ENCODE measurements around the gene TUFM. TPM values are rescaled to one million over a fixed set of nuclear protein-coding genes. Genes with fewer than 3 reads are reported as not detected.

TUFM gene
- total and polyA plus RNA-seq, 2 of the 8 experiments (the other 6 are each of a cell fraction or from before 2014, with no cell fraction given) = 216 to 249 TPM

DNA sequence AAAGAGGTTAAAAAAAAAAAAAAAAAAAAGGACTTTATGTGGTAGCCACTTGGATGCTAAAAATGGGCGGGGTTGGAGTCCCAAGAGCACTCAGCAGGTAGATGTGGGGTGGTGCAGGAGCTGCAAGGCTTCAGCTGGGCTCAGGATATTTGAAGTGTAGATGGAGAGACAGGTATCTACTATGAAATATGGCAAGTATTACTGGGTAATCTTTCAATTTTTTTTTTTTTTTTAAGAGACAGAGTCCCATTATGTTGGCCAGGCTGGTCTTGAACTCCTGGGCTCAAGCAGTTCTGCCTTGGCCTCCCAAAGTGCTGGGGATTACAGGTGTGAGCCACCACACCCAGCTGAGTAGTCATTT, 7.6 kb downstream of the TUFM start:
- no peak overlapping the region for H3K4me2 ChIP-seq (ENCODE audit: insufficient read depth in 1 of 2, low read depth in 2 of 2, low read length in 2 of 2)
- no peak overlapping the region for H3K56ac ChIP-seq (replicated peaks; ENCODE audit: insufficient read length, low read depth, low read length)
- no peak overlapping the region for H3K14ac ChIP-seq (ENCODE audit: insufficient read length)
- H3K18ac ChIP-seq (ENCODE audit: extremely low read depth, low read length) = no peak overlapping the region
- POLR2A ChIA-PET (ENCODE audit: partially characterized antibody) = interaction anchor here (0.7 to 23.4 kb wide), 8 partner anchors 2 to 111 kb away, joined by 3 to 756 read pairs (median 10); partner anchors contain the start of genes ATP2A1, ATXN2L, SH2B1 and TUFM
- no peak overlapping the region for H4K5ac ChIP-seq (ENCODE audit: insufficient read length, low read depth, low read length)
- no peak for FAIRE-seq
- no peaks in the 10 kb centered on the region for H3K79me2 ChIP-seq (ENCODE audit: control insufficient read depth in 1 of 2, insufficient read depth in 2 of 2, low read length in 2 of 2)
- TF ChIP-seq SIRT6 (IDR thresholded peaks at IDR 0.05; ENCODE audit: low read length) = no peak
- TF ChIP-seq TAF1 (IDR thresholded peaks at IDR 0.05; ENCODE audit: low read depth, low read length) = no peak
- no peak for TF ChIP-seq SP1 (IDR thresholded peaks at IDR 0.05; ENCODE audit: low read depth, low read length)
- TF ChIP-seq ZNF274 (IDR thresholded peaks at IDR 0.05; ENCODE audit: borderline replicate concordance, extremely low read depth, low read length) = no peak
- H2BK5ac ChIP-seq (ENCODE audit: low read depth, low read length) = no peak overlapping the region
- H3K79me1 ChIP-seq (ENCODE audit: low read depth, low read length) = 0 out of 2 replicates have a peak, but pooled peaks cover 2% of the 10 kb centered on the region
- no peaks in the 10 kb centered on the region; the same call in 1 of the 2 replicates for H3K23me2 ChIP-seq (ENCODE audit: low read depth, low read length)
- CTCF ChIA-PET (ENCODE audit: partially characterized antibody) = interaction anchor here (4.5 kb wide), 1 partner anchor 7 kb away, joined by 26 read pairs; the partner anchor contains the start of gene TUFM
- no peaks in the 10 kb centered on the region for H3K27me3 ChIP-seq (replicated peaks in 1 of 4; ENCODE audit: control insufficient read depth in 3 of 4, extremely low read depth in 1 of 4, insufficient read depth in 3 of 4, low read length in 3 of 4)
- H2AFZ ChIP-seq (ENCODE audit: low read length) = no peak overlapping the region
- no peak overlapping the region for H2BK120ac ChIP-seq (replicated peaks; ENCODE audit: low read depth, low read length)
- H3K4me1 ChIP-seq (replicated peaks in 1 of 4; ENCODE audit: control insufficient read depth in 3 of 4, insufficient read depth in 4 of 4, low read length in 3 of 4) = no peaks in the 10 kb centered on the region
- no peak overlapping the region for H2BK15ac ChIP-seq (ENCODE audit: low read length)
- H2AK5ac ChIP-seq (ENCODE audit: low read depth, low read length) = no peak overlapping the region
- no peak overlapping the region for H3K4me3 ChIP-seq (ENCODE audit: extremely low read depth in 1 of 4, insufficient read depth in 2 of 4, low read depth in 3 of 4, low read length in 4 of 4)
- H4K20me1 ChIP-seq (replicated peaks in 1 of 2; ENCODE audit: control insufficient read depth in 1 of 2, insufficient read depth in 2 of 2, low read length in 2 of 2) = peaks cover 2 to 20% of the 10 kb centered on the region in 2 experiments
- no peak overlapping the region for H3K27ac ChIP-seq (ENCODE audit: low read depth, low read length)
- no peak overlapping the region for H2BK20ac ChIP-seq (ENCODE audit: low read length)
- H3K9me3 ChIP-seq (ENCODE audit: insufficient read depth in 2 of 2, low read depth in 1 of 2, low read length in 1 of 2) = no peaks in the 10 kb centered on the region
- H3K23ac ChIP-seq (ENCODE audit: insufficient read length) = no peak overlapping the region
- WGBS, 2 experiments (ENCODE audit: extremely low coverage in 1 of 2, insufficient coverage in 1 of 2, insufficient read length in 1 of 2, insufficient replicate concordance in 2 of 2, low coverage in 1 of 2, low lambda C conversion rate in 2 of 2, missing lambda C conversion rate in 1 of 2) = 100% methylated on average over 1 of the region's 1 CpG; no CpG with 5 or more reads in 1 of the 2 experiments
- no peak overlapping the region for H3K4ac ChIP-seq (replicated peaks; ENCODE audit: insufficient read length, low read depth, low read length)
- no peak overlapping the region for H2BK12ac ChIP-seq (ENCODE audit: low read depth, low read length)
- no peak overlapping the region for H4K91ac ChIP-seq (replicated peaks; ENCODE audit: insufficient read length, low read length)
- no peak overlapping the region for H3K9ac ChIP-seq (replicated peaks in 1 of 4; ENCODE audit: extremely low read depth in 1 of 4, low read depth in 3 of 4, low read length in 3 of 4)
- no peak overlapping the region for H4K8ac ChIP-seq (ENCODE audit: extremely low read depth, insufficient read depth, low read length)
- DNase-seq (ENCODE audit: low read depth in 1 of 2, low spot score in 2 of 2) = no peak
- peaks cover 28 to 66% (median 47%) of the 10 kb centered on the region in 4 experiments for H3K36me3 ChIP-seq (ENCODE audit: control insufficient read depth in 2 of 4, insufficient read depth in 4 of 4, low read length in 3 of 4)

All from H1 (cell line).